Fibroblast of peridontal ligament (primary cell): ENCODE results near the gene RCAN2.

Source experiments
- DNase-seq: peaks from one replicate; pipeline ENCODE4 v3.0.0-alpha.2; 2010; ENCODE audit errors: extremely low read depth

Gene RCAN2

DNA sequence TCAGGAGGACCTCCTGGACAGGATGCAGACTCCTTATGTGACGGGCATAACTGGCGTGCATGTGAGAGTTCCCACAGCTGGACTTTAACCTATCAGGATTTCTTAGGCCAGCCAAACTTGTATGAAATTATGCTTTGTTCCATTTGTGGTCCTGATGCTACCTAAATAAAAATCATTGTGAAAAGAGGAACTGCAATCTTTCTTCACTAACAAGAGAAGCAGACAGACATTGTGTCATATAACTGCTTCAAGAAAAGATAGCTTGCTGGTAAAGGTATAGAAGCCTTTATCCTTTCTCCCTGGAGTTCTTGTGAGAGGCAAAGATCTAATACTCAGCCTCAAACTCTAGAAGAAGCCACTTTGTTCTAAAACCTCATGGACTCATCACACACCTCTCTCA is 233.0 kb downstream of the RCAN2 start:
- no peak for DNase-seq

DNA sequence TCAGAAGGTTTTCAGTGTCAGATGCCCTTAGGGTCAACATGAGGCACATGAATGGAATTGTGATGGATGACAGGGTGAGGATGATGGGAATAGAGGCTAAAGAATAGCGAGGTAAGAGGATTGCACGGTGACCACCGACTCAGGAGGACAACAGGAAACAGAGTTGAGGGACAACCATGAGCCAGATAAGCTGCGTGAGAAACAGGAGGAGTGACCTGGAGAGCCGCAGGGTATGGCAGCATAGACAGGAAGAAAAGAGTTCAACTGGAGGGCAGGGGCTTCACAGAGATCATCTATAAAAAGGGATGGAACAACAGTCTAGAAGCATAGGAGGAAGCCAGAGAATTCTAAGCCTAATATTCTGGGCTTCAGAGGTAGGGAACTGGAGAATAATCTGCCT is 235.7 kb downstream of the RCAN2 start:
- no peak for DNase-seq

GRCh38 chr6:46254946-46255345 is 236.3 kb downstream of the RCAN2 start:
- no peak for DNase-seq

DNA sequence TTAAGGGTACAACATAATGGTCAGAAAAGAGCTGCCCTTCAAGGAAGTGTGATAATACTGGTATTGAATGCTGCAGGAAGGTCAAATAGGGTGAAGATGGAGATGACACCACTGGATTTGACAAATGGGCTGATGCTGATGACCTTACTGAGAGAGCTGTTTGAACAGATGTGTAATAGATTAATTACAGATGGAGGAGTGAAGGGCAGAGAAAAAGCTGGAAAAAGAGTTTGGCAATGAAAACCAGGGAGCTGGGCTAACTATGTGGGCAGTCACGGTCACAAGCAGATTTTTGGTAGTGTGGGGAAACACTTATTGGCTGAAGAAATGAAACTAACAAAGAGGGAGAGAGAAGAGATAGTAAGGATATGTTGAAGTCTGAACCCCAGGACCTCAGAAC is 236.9 kb downstream of the RCAN2 start:
- no peak for DNase-seq

DNA sequence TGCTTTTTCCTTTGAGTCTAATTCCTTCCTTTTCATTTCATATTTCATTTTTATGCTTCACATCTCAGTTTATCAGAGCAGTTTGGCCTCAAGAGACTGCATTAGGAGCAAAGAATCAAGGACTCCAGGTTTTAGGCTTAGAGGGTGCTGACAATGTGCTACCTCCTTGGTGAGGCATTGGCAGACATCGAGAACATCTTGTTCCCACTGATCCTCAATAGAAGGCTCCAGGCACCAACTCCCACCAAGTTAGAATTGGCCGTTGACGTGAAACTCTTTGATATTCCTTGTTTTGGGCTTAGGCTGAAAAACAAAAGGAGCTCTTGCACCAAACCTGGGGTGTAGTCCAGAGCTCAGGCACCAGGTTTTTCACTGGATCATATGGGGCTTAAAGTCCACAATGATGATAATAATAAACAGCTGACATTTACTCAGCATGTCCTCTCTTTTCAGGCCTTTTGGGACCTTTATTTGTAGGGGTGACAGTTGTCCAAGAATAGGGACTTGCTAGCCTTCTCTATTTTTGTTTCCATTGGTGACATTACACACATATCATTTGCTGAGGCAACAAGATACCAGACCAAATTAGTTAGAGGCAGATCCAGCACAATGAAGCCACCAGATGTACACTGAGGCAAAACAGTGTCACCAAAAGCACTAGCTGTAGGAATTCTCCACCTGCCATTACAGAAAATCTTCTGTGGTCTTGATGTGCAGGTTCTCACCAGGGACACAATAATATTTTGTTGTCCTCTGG is 239.5 kb downstream of the RCAN2 start:
- no peak for DNase-seq

DNA sequence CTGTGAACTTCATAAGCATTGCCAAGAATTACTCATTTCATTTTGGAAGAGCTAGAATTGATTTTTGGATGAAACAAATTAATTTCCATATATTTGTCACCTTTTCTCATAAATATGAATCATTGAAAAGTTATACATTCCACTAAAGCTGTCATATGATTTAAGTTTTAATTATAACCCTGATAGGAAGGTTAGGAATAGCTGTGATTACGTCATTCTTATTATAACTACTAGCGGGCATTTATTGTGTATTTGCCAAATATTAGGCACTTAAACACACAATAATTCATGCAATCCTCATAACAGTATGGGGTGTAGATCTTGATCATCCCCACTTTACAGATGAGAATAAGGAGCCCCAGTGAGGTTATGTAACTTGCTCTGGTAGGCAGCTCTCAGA is 243.1 kb downstream of the RCAN2 start:
- no peak for DNase-seq

DNA sequence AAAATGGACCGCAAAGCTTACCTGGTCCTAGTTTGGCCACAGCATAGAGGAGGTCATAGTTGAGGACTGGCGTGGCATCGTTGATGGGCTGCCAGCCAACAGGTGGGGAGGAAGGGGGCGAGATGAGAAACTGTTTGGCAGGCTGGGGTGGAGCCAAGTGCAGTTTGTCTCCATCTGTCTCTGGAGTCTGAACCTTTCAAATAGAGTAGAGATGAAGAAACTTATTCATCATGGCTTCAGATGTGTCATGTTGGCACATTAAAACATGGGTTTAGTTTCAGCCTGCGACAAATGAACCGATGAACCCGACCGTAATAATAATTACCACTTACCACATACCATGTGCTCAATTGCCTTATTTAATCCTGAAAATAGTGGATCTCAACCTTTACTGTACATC is 244.5 kb downstream of the RCAN2 start:
- DNase-seq, result no peak

GRCh38 chr6:46246081-46246480 is 245.2 kb downstream of the RCAN2 start:
- no peak for DNase-seq

DNA sequence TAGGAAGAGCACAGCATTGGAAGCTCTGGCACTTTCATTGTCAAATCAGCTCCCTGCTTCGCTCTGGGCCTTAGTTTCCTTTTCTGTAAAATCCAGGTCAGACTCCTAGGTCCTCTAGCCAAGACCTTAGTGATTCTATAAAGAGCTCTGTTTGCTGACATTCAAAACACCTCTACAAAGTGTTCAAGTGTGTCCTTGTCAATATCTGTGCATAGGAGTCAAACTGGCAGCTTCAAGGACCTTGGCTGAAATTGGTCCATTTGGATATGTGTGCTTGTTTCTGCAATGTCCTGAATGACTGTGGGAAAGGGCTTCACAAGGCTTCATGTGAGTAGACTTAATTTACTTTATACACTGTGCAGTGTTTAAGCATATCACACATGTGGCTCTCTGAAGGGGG is 246.6 kb downstream of the RCAN2 start:
- no peak for DNase-seq

- DNase-seq, result no peak
These were observed 247.5 kb downstream of the RCAN2 start for GRCh38 chr6:46243754-46244153.

DNA sequence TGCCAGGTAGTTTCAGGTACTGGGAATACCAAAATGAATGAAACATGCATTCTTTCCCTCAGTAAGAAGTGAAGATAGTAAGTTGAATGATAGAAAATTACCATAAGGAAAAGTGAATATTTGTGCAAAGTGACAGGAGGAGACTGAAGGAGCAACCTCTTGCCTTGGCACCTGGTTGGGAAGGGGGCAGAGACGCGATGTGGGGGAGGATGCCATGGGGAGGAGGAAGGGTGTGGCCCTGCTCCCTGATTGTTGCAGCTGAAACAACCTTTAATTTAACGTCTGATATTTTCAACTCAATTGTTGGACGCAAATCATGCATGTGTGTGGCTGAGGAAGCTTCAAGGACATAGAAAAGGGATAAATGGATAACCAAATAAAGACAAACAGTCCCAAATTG is 248.3 kb downstream of the RCAN2 start:
- no peak for DNase-seq

DNA sequence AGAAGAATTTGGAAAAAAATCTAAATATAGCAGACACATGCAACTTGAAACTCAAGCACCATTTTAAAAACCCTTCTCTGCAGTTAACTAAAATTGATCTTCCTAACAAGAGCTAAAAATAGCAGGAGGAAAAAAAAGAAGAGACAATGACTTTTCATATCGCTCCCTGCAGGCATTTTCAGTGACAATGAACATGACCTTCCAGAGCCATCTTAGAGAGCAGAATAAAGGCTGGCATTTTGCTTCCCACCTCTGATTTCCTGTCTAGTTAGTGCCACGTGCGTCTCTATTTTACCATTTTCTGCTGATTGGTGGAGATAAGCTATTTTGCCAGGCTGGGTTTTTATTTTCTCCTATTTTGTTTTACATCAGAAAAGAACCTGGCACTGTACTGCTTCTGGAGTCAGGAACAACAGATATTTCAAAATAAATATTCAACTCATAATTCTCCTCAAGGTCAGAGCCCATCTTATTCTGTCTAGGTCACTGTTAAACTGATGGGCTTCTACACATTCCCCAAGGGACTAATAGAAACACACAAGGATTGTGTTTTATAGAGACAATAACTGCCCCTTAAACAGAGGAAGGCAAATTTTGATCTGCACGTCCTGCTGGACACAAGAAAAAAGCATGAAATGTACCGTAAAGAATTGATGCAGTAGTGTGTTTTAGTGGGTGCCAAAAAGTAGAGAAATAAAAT is 250.2 kb downstream of the RCAN2 start:
- DNase-seq, result no peak

DNA sequence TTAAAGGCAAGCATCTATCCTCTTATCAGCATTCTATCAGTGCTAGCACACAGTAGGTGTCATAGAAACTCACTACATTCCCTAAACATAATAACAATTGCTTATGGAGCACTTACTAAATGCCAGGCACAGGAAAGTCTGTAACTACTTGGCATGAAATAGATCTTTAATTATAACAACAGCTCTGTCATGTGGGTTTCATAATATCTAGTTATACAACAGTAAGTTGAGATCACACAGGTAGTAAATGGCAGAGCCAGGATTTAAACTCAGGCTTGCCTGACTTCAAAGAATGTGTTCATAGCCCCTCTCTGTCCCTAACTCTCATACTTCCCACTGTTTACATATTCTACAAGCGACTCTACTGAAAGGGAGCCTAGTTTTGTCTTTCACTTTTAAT is 254.5 kb downstream of the RCAN2 start:
- DNase-seq, result no peak

- no peak for DNase-seq
These were observed 256.0 kb downstream of the RCAN2 start for GRCh38 chr6:46235242-46235641.

DNA sequence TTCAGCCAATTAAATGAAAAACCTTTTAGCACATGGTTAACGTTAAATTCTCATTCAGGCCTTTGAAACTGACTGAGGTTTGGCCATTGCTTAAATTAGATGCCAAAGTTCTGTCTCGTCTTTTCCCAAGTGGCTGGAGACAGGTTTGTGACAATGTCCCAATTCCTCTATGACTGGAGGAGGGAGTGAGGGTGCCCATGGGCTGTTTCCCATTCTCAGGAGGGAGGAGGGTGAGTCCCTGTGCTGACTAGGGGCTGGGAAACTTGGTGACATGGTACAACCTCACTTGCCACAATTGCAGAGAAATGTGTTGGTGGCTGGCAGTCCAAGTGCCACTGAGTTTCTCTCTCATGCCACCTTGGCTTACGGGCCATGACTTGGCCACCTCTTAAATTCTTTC is 256.5 kb downstream of the RCAN2 start:
- no peak for DNase-seq

- DNase-seq, result no peak
These were observed 257.1 kb downstream of the RCAN2 start for GRCh38 chr6:46234156-46234556.

- DNase-seq, result no peak
These were observed 258.1 kb downstream of the RCAN2 start for GRCh38 chr6:46233129-46233528.

DNA sequence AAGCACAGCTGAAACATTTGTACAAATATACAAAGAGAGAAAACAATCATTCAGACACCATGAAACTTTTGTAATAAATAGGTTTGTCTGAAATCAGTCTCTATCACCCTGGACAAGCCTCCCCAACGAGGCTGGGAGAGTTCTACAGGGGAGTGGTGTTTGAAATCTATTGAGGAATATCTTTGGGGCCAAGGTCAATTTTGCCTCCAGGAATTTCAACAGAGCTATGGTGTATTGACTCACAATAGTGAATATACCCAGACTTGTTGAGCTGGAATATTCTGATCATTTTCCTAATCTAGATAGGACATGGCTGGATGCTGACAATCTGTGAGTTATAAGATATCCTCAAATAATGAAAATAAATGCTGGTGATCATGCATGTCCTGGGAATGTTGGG is 269.0 kb downstream of the RCAN2 start:
- no peak for DNase-seq

DNA sequence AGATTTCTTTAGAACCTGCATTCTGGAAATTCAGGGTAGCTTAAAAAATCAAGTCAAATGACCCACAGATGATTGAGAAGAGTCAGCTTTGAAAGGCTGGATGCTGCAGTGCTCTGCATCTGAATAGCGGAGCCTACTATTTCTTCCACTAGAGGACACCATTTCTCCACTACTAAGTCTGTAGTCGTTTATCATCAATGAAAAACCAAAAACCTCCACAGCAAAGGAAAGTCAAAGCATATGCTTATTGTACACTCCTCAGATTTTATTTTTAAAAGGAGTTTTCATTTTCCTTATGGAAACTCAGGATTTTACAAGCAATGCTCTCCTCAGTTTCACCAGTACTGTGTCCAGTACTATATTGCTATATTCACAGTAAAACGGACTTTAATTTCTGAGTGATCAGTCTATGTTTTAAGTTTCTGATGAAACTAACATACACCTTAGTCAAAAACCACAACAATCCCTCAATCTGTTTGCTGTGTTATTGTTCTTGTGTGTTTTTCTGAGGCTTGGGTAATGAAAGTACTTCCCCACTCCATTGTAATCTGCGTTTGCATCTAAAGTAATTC is 269.9 kb downstream of the RCAN2 start:
- DNase-seq, result peak; percentile 60

GRCh38 chr6:46220352-46221221 is 270.7 kb downstream of the RCAN2 start:
- no peak for DNase-seq

- DNase-seq, result no peak
These were observed 271.6 kb downstream of the RCAN2 start for GRCh38 chr6:46219661-46220060.

- DNase-seq, result no peak
These were observed 272.8 kb downstream of the RCAN2 start for GRCh38 chr6:46218457-46218856.
